ENCODE results near the gene LRRTM2.
A peak's percentile ranks its signal among the peaks of the same experiment; 100 is the strongest.

DNA sequence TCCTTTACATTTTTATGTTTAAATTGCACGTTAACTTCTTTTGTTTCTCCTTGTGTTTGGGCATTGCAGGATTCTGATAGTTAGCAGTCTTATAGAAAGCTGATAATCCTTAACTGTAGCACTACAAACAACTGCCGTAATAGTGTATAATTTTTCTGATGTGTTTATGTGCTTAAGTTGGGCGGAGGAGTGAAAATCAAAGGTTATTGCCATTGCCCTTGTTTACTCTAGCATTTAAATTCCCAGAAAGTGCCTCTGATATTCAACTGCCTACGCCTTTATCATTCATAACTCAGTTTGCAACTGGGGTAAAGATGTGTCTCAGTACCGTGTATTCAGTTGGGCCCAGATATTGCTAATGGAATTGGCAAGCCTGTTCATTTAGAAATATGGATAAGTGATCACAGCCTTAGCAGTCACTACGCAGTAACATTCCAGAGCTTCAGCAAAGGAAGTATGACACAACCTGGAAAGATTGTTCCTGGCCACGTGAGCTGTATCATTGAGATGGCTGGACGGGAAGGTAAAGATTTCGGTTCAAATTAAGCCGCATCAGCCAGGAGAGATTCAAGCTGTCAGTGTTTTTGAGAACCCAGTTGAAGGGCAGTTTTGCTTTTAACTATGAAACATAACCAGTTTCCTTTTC is 28.1 kb upstream of the LRRTM2 start:
- TF ChIP-seq, protein P1, sequence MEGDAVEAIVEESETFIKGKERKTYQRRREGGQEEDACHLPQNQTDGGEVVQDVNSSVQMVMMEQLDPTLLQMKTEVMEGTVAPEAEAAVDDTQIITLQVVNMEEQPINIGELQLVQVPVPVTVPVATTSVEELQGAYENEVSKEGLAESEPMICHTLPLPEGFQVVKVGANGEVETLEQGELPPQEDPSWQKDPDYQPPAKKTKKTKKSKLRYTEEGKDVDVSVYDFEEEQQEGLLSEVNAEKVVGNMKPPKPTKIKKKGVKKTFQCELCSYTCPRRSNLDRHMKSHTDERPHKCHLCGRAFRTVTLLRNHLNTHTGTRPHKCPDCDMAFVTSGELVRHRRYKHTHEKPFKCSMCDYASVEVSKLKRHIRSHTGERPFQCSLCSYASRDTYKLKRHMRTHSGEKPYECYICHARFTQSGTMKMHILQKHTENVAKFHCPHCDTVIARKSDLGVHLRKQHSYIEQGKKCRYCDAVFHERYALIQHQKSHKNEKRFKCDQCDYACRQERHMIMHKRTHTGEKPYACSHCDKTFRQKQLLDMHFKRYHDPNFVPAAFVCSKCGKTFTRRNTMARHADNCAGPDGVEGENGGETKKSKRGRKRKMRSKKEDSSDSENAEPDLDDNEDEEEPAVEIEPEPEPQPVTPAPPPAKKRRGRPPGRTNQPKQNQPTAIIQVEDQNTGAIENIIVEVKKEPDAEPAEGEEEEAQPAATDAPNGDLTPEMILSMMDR (IDR thresholded peaks at IDR 0.05): no peak
- TF ChIP-seq POLR2AphosphoS5 (IDR thresholded peaks at IDR 0.05): peak; percentile 12

Data from gastroesophageal sphincter (tissue), 3 donors.